ENCODE results near the gene C2CD4D. TPM values are rescaled to one million over a fixed set of nuclear protein-coding genes. Genes with fewer than 3 reads are reported as not detected.

The C2CD4D gene
- total and polyA plus RNA-seq, 2 donors (not counting 1 experiment from before 2014, with no cell fraction given): 0.07 TPM; not detected in 1

- TF ChIP-seq EZH2 (IDR thresholded peaks at IDR 0.05; ENCODE audit: borderline replicate concordance, insufficient read depth, low read depth, low read length, poor library complexity, severe bottlenecking) (no peak), CTCF (IDR thresholded peaks at IDR 0.05) (no peak)
- Histone ChIP-seq H4K20me1 (ENCODE audit: control insufficient read depth, insufficient read depth, low read length, poor library complexity, severe bottlenecking) (no peaks in the 10 kb centered on the region), H3K79me2 (ENCODE audit: control insufficient read depth, insufficient read depth, low read length) (no peaks in the 10 kb centered on the region), H3K4me3 (ENCODE audit: control extremely low read depth in 1 of 5, extremely low read depth in 1 of 5, insufficient read depth in 1 of 5, low read depth in 2 of 5, low read length in 4 of 5) (no peak overlapping the region), H2AFZ (ENCODE audit: insufficient read depth, low read depth, low read length, poor library complexity, severe bottlenecking) (no peak overlapping the region), H3K27ac (ENCODE audit: low read length in 2 of 2) (no peak overlapping the region), H3K36me3 (replicated peaks in 1 of 2; ENCODE audit: control extremely low read depth in 1 of 2, control insufficient read depth in 1 of 2, extremely low read depth in 1 of 2, insufficient read depth in 2 of 2, low read length in 1 of 2) (no peaks in the 10 kb centered on the region), H3K9me3 (ENCODE audit: control extremely low read depth in 1 of 3, control insufficient read depth in 2 of 3, insufficient read depth in 1 of 3, low read length in 2 of 3) (no peaks in the 10 kb centered on the region), H3K4me1 (ENCODE audit: control insufficient read depth in 2 of 2, insufficient read depth in 2 of 2, low read length in 2 of 2) (peaks cover 6 to 9% of the 10 kb centered on the region in 2 donors), H3K27me3 (replicated peaks in 1 of 4; ENCODE audit: control extremely low read depth in 1 of 4, control insufficient read depth in 3 of 4, insufficient read depth in 4 of 4, low read length in 3 of 4) (no peaks in the 10 kb centered on the region), H3K4me2 (replicated peaks; ENCODE audit: low read depth, low read length, poor library complexity, severe bottlenecking) (no peak overlapping the region), H3K9ac (ENCODE audit: low read length) (no peak overlapping the region)
- ChIA-PET CTCF (interaction anchor here (1.1 to 1.4 kb wide), 2 partner anchors 30 to 213 kb away, joined by 4 read pairs; no protein-coding TSS in a partner anchor), POLR2A (no interaction called here)
- Mint-ChIP-seq H3K4me1 (peaks cover 9% of the 10 kb centered on the region), H3K27me3 (peaks cover 13% of the 10 kb centered on the region), H3K4me3 (no peak overlapping the region), H3K9me3 (ENCODE audit: insufficient read depth) (no peaks in the 10 kb centered on the region), H3K27ac (no peak overlapping the region)
- ATAC-seq (ENCODE audit: low read depth) (no peak), DNase-seq (no peak)
- 96% methylated on average over 5 of the region's 5 CpGs for WGBS (ENCODE audit: insufficient coverage)
- intact Hi-C loops (cut with micrococcal nuclease): no loop called here
Observed at GRCh38 chr1:151807131-151807530, 32.5 kb downstream of the C2CD4D start.

GRCh38 chr1:151806170-151806569, 33.5 kb downstream of the C2CD4D start:
- Mint-ChIP-seq H3K4me1 (peaks cover 9% of the 10 kb centered on the region), H3K4me3 (no peak overlapping the region), H3K27me3 (peaks cover 13% of the 10 kb centered on the region), H3K27ac (no peak overlapping the region), H3K9me3 (ENCODE audit: insufficient read depth) (no peaks in the 10 kb centered on the region)
- Histone ChIP-seq H3K9me3 (ENCODE audit: control extremely low read depth in 1 of 3, control insufficient read depth in 2 of 3, insufficient read depth in 1 of 3, low read length in 2 of 3) (no peaks in the 10 kb centered on the region), H3K79me2 (ENCODE audit: control insufficient read depth, insufficient read depth, low read length) (no peaks in the 10 kb centered on the region), H4K20me1 (ENCODE audit: control insufficient read depth, insufficient read depth, low read length, poor library complexity, severe bottlenecking) (no peaks in the 10 kb centered on the region), H3K4me1 (ENCODE audit: control insufficient read depth in 2 of 2, insufficient read depth in 2 of 2, low read length in 2 of 2) (peaks cover 6 to 9% of the 10 kb centered on the region in 2 donors), H3K27ac (ENCODE audit: low read length in 2 of 2) (no peak overlapping the region), H3K4me2 (replicated peaks; ENCODE audit: low read depth, low read length, poor library complexity, severe bottlenecking) (no peak overlapping the region), H3K27me3 (replicated peaks in 1 of 4; ENCODE audit: control extremely low read depth in 1 of 4, control insufficient read depth in 3 of 4, insufficient read depth in 4 of 4, low read length in 3 of 4) (peaks cover 0 to 6% (median 0%) of the 10 kb centered on the region in 4 experiments), H3K36me3 (replicated peaks in 1 of 2; ENCODE audit: control extremely low read depth in 1 of 2, control insufficient read depth in 1 of 2, extremely low read depth in 1 of 2, insufficient read depth in 2 of 2, low read length in 1 of 2) (no peaks in the 10 kb centered on the region), H3K4me3 (ENCODE audit: control extremely low read depth in 1 of 5, extremely low read depth in 1 of 5, insufficient read depth in 1 of 5, low read depth in 2 of 5, low read length in 4 of 5) (no peak overlapping the region), H2AFZ (ENCODE audit: insufficient read depth, low read depth, low read length, poor library complexity, severe bottlenecking) (no peak overlapping the region), H3K9ac (ENCODE audit: low read length) (no peak overlapping the region)
- ATAC-seq (ENCODE audit: low read depth) (no peak), DNase-seq (no peak)
- POLR2A ChIA-PET: no interaction called here
- intact Hi-C loops (cut with micrococcal nuclease): no loop called here
- CTCF ChIA-PET: no interaction called here
- TF ChIP-seq CTCF (IDR thresholded peaks at IDR 0.05): no peak
- no peak for TF ChIP-seq EZH2 (IDR thresholded peaks at IDR 0.05; ENCODE audit: borderline replicate concordance, insufficient read depth, low read depth, low read length, poor library complexity, severe bottlenecking)
- 40% methylated on average over 1 of the region's 7 CpGs for WGBS (ENCODE audit: insufficient coverage)
